Measurements from ENCODE around the gene ARRDC2. TPM values are rescaled to one million over a fixed set of nuclear protein-coding genes. Genes with fewer than 3 reads are reported as not detected.

Gene ARRDC2
- total RNA-seq, 1 donor from 2014 or later = 16.6 TPM

- H3K4me1 ChIP-seq = peaks cover 27% of the 10 kb centered on the region
- intact Hi-C loops (cut with micrococcal nuclease) = no loop called here
These were observed 35.7 kb downstream of the ARRDC2 start for GRCh38 chr19:18043676-18044075.

GRCh38 chr19:18044825-18045304 is 36.9 kb downstream of the ARRDC2 start:
- TF ChIP-seq CTCF (IDR thresholded peaks at IDR 0.05; ENCODE audit: borderline replicate concordance) = no peak
- Histone ChIP-seq H3K9me3 (replicated peaks) (peaks cover 12% of the 10 kb centered on the region), H3K27ac (replicated peaks) (peak overlapping the region; percentile 88), H3K4me1 (peaks cover 39% of the 10 kb centered on the region), H3K36me3 (no peaks in the 10 kb centered on the region), H3K4me3 (peak overlapping the region; percentile 62), H3K27me3 (ENCODE audit: low read depth) (no peaks in the 10 kb centered on the region)
- peak; percentile 74 for DNase-seq
- intact Hi-C loops (cut with micrococcal nuclease) = loop anchor here (5.0 kb wide), 1 partner anchor 38 kb away; the partner anchor contains the start of gene ARRDC2

More at GRCh38 chr19:18043676-18044075, 35.7 kb downstream of the ARRDC2 start:
- no peak for DNase-seq
- Histone ChIP-seq H3K9me3 (replicated peaks) (peaks cover 12% of the 10 kb centered on the region), H3K27me3 (ENCODE audit: low read depth) (no peaks in the 10 kb centered on the region), H3K27ac (replicated peaks) (no peak overlapping the region), H3K4me3 (no peak overlapping the region), H3K36me3 (no peaks in the 10 kb centered on the region)
- no peak for TF ChIP-seq CTCF (IDR thresholded peaks at IDR 0.05; ENCODE audit: borderline replicate concordance)

GRCh38 chr19:18045307-18046050 is 37.5 kb downstream of the ARRDC2 start:
- Histone ChIP-seq H3K4me3 (peak overlapping the region; percentile 62), H3K9me3 (replicated peaks) (peaks cover 11% of the 10 kb centered on the region), H3K27me3 (ENCODE audit: low read depth) (no peaks in the 10 kb centered on the region), H3K27ac (replicated peaks) (peak overlapping the region; percentile 88), H3K4me1 (peaks cover 45% of the 10 kb centered on the region), H3K36me3 (no peaks in the 10 kb centered on the region)
- DNase-seq = no peak
- intact Hi-C loops (cut with micrococcal nuclease) = loop anchor here (5.0 kb wide), 1 partner anchor 38 kb away; the partner anchor contains the start of gene ARRDC2
- TF ChIP-seq CTCF (IDR thresholded peaks at IDR 0.05; ENCODE audit: borderline replicate concordance) = no peak

- TF ChIP-seq CTCF (IDR thresholded peaks at IDR 0.05; ENCODE audit: borderline replicate concordance) = no peak
These were observed 38.2 kb downstream of the ARRDC2 start for GRCh38 chr19:18046059-18046718.

GRCh38 chr19:18049385-18049784 is 41.4 kb downstream of the ARRDC2 start:
- peaks cover 62% of the 10 kb centered on the region for H3K4me1 ChIP-seq
- peak overlapping the region; percentile 88 for H3K27ac ChIP-seq (replicated peaks)
- H3K27me3 ChIP-seq (ENCODE audit: low read depth) = no peaks in the 10 kb centered on the region
- intact Hi-C loops (cut with micrococcal nuclease) = loop anchor here (5.0 kb wide), 1 partner anchor 42 kb away; the partner anchor contains the start of gene ARRDC2
- no peak for TF ChIP-seq CTCF (IDR thresholded peaks at IDR 0.05; ENCODE audit: borderline replicate concordance)
- H3K36me3 ChIP-seq = no peaks in the 10 kb centered on the region
- no peak overlapping the region for H3K4me3 ChIP-seq
- DNase-seq = peak; percentile 96
- H3K9me3 ChIP-seq (replicated peaks) = no peaks in the 10 kb centered on the region

More at GRCh38 chr19:18046059-18046718, 38.2 kb downstream of the ARRDC2 start:
- Histone ChIP-seq H3K36me3 (no peaks in the 10 kb centered on the region), H3K4me1 (peaks cover 52% of the 10 kb centered on the region), H3K27ac (replicated peaks) (peak overlapping the region; percentile 88), H3K27me3 (ENCODE audit: low read depth) (no peaks in the 10 kb centered on the region), H3K9me3 (replicated peaks) (peaks cover 4% of the 10 kb centered on the region), H3K4me3 (no peak overlapping the region)
- DNase-seq = no peak
- intact Hi-C loops (cut with micrococcal nuclease) = loop anchor here (5.0 kb wide), 1 partner anchor 39 kb away; the partner anchor contains the start of gene ARRDC2

Measured in left ventricle myocardium inferior (tissue), 1 donor.